GM18517 (cell line): ENCODE measurements around the gene DIRAS2.

Experiments used
- ATAC-seq: cut with Tn5 transposase; IDR thresholded peaks from one replicate; pipeline ENCODE4 v1.9.1; 2021; ENCODE audit warnings: mild to moderate bottlenecking, moderate library complexity; ENCODE audit not compliant: unreplicated experiment

The DIRAS2 gene

GRCh38 chr9:90613502-90613901 is 29.1 kb downstream of the DIRAS2 start:
- ATAC-seq = no peak

GRCh38 chr9:90612957-90613356 is 29.7 kb downstream of the DIRAS2 start:
- ATAC-seq = no peak

- no peak for ATAC-seq
Observed at GRCh38 chr9:90611568-90611967, 31.1 kb downstream of the DIRAS2 start.

- ATAC-seq = no peak
Observed at GRCh38 chr9:90611121-90611520, 31.5 kb downstream of the DIRAS2 start.

- ATAC-seq = no peak
Observed at GRCh38 chr9:90607701-90608516, 34.7 kb downstream of the DIRAS2 start.

GRCh38 chr9:90600029-90600428 is 42.6 kb downstream of the DIRAS2 start:
- no peak for ATAC-seq

GRCh38 chr9:90598191-90598590 is 44.4 kb downstream of the DIRAS2 start:
- ATAC-seq = no peak

GRCh38 chr9:90593646-90594045 is 49.0 kb downstream of the DIRAS2 start:
- no peak for ATAC-seq

- ATAC-seq = no peak
Observed at GRCh38 chr9:90580576-90580975, 62.0 kb downstream of the DIRAS2 start.

- ATAC-seq = no peak
Observed at GRCh38 chr9:90579181-90579580, 63.4 kb downstream of the DIRAS2 start.

- no peak for ATAC-seq
Observed at GRCh38 chr9:90578126-90578815, 64.4 kb downstream of the DIRAS2 start.

- ATAC-seq = no peak
Observed at GRCh38 chr9:90569511-90569910, 73.1 kb downstream of the DIRAS2 start.

GRCh38 chr9:90568667-90569066 is 74.0 kb downstream of the DIRAS2 start:
- no peak for ATAC-seq

GRCh38 chr9:90562229-90562628 is 80.4 kb downstream of the DIRAS2 start:
- no peak for ATAC-seq
